ENCODE measurements around the gene ABTB1. TPM values are rescaled to one million over a fixed set of nuclear protein-coding genes. Genes with fewer than 3 reads are reported as not detected.

Gene ABTB1
- total and polyA plus RNA-seq, 2 of the 13 experiments (the other 11 are each of a cell fraction or from before 2014, with no cell fraction given) = 0.42 to 14.5 TPM

Other genes with a start within 250 kb of the ABTB1 start
- 16.0 and 25.8 TPM in 2 replicates for gene TPRA1, start 82.2 kb upstream of the ABTB1 start, total RNA-seq (2016; rRNA removed; fragmentation: Illumina TruSeq; extraction: Trizol)
- gene TPRA1, start 82.2 kb upstream of the ABTB1 start, polyA plus RNA-seq (2011; rRNA removed) = 25.4 and 35.4 TPM in 2 replicates
- gene MCM2, start 74.5 kb upstream of the ABTB1 start, total RNA-seq (2016; rRNA removed; fragmentation: Illumina TruSeq; extraction: Trizol) = 133 and 134 TPM in 2 replicates
- 34.3 and 43.5 TPM in 2 replicates for gene MCM2, start 74.5 kb upstream of the ABTB1 start, polyA plus RNA-seq (2011; rRNA removed)
- gene PODXL2, start 43.8 kb upstream of the ABTB1 start, total RNA-seq (2016; rRNA removed; fragmentation: Illumina TruSeq; extraction: Trizol) = 13.5 and 25.1 TPM in 2 replicates
- 20.4 and 31.7 TPM in 2 replicates for gene PODXL2, start 43.8 kb upstream of the ABTB1 start, polyA plus RNA-seq (2011; rRNA removed)
- not detected in 2 replicates for gene MGLL, start 149.6 kb downstream of the ABTB1 start, total RNA-seq (2016; rRNA removed; fragmentation: Illumina TruSeq; extraction: Trizol)
- not detected in 2 replicates for gene MGLL, start 149.6 kb downstream of the ABTB1 start, polyA plus RNA-seq (2011; rRNA removed)
- gene KBTBD12, start 242.3 kb downstream of the ABTB1 start, total RNA-seq (2016; rRNA removed; fragmentation: Illumina TruSeq; extraction: Trizol) = not detected in 2 replicates
- not detected in 2 replicates for gene KBTBD12, start 242.3 kb downstream of the ABTB1 start, polyA plus RNA-seq (2011; rRNA removed)

All from HepG2 (cell line).